ENCODE measurements around the gene PPP1R27.

DNA sequence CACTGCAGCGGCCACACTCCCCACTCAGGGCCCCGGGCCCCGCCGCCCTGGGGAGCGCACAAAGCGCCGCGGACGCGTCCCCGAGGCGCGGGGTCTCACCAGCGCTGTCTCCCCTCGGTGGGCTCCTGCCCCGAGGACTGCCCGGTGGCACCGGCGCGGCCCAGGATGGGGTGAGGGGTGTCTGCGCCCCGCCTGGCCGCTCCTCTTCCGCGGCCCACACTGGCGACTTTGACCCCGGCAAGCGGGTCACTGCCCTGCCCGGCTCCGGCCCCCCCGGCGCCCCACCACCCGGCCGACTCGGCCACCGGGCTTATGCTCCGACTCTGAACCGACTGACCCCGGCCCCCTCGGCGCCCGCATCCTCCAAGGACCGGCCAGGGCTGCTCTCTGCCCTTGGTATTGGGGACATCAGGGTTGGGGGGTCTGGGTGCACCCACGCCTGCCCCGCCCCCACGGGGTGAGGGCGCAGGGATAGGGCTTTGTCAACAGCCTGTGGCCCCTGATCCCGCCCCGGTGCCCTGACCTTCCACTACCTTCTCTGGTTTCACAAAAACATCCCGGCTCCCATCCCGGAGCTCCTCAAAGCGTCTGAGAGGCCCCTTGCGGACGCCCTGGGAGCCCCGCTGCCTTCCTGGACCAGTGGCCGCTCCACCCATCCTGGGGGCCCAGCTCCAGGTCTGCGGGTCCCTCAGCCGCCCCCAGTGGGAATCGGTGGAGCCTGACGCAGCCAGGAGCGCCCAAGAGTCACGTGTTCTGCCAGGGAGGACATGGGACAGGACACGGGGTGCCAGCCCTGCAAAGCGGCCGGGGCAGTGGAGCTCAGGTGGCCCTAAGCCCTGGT, 30.1 kb downstream of the PPP1R27 start:
- TF ChIP-seq CTCF (conservative IDR thresholded peaks at IDR 0.05; ENCODE audit: low read depth, low read length) (no peak), EZH2 (IDR thresholded peaks at IDR 0.05; ENCODE audit: borderline replicate concordance, low read depth, low read length, poor library complexity, severe bottlenecking) (peak; percentile 98)
